Measurements from ENCODE around the gene SREK1IP1. TPM values are rescaled to one million over a fixed set of nuclear protein-coding genes. Genes with fewer than 3 reads are reported as not detected.

SREK1IP1 gene
- total and polyA plus RNA-seq, 2 experiments from 2014 or later = 7.3 to 30.5 TPM

DNA sequence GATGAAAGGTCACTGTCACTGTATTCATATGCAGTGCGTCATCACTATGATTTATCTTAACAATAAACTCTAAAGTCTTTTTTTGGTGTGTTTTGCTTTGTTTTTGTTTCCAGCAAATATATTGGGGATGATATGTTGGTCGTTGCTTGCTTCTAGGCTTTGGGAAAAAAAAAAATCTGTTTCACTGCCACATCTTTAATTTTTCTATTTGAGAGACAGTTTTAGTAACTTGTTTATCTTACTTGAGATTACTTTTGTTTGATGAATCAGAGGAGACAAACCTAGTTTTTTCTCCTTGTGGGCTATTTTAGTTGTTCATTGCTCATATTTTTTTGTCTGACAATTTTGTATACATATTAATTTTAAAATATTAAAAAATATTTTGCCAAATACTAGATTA is 19.7 kb upstream of the SREK1IP1 start:
- WGBS, 2 experiments (ENCODE audit: low coverage in 1 of 2, low lambda C conversion rate in 2 of 2, missing lambda C conversion rate in 2 of 2) = 75 to 79% methylated on average over 2 of the region's 2 CpGs
- no peaks in the 10 kb centered on the region for H3K9me3 ChIP-seq (ENCODE audit: low read depth)
- no peak overlapping the region for H3K9ac ChIP-seq
- in situ Hi-C loops (cut with MboI) = loop anchor here (10.0 kb wide), 1 partner anchor 153 kb away; no protein-coding TSS in a partner anchor
- H3K4me3 ChIP-seq = no peak overlapping the region
- H3K27me3 ChIP-seq (replicated peaks; ENCODE audit: insufficient read depth) = no peaks in the 10 kb centered on the region
- H3F3A ChIP-seq (ENCODE audit: insufficient read depth) = no peaks in the 10 kb centered on the region
- no peak overlapping the region for H3K4me2 ChIP-seq (ENCODE audit: unreplicated experiment)
- H3K9me2 ChIP-seq (ENCODE audit: insufficient read depth) = no peaks in the 10 kb centered on the region
- no peak overlapping the region for H2AFZ ChIP-seq
- peaks cover 10% of the 10 kb centered on the region; the same call in 1 of the 2 replicates for H3K4me1 ChIP-seq (ENCODE audit: insufficient read depth)
- peaks cover 13% of the 10 kb centered on the region; the same call in 1 of the 2 replicates for H3K36me3 ChIP-seq (ENCODE audit: low read depth)
- no peaks in the 10 kb centered on the region for H3K79me2 ChIP-seq (ENCODE audit: insufficient read depth)
- H3K27ac ChIP-seq = no peak overlapping the region
- H4K20me1 ChIP-seq (ENCODE audit: insufficient read depth) = no peaks in the 10 kb centered on the region
- no peak for DNase-seq
- no peak for TF ChIP-seq EZH2 (IDR thresholded peaks at IDR 0.05; ENCODE audit: insufficient read depth, poor library complexity, severe bottlenecking)
- TF ChIP-seq EZH2phosphoT487 (IDR thresholded peaks at IDR 0.05; ENCODE audit: insufficient read depth, low read depth) = no peak

GRCh38 chr5:64786372-64786771 is 17.9 kb upstream of the SREK1IP1 start:
- no peaks in the 10 kb centered on the region for H3K27me3 ChIP-seq (replicated peaks; ENCODE audit: insufficient read depth)
- H3K27ac ChIP-seq = no peak overlapping the region
- no peaks in the 10 kb centered on the region for H3F3A ChIP-seq (ENCODE audit: insufficient read depth)
- no peak for TF ChIP-seq EZH2 (IDR thresholded peaks at IDR 0.05; ENCODE audit: insufficient read depth, poor library complexity, severe bottlenecking)
- TF ChIP-seq EZH2phosphoT487 (IDR thresholded peaks at IDR 0.05; ENCODE audit: insufficient read depth, low read depth) = no peak
- H2AFZ ChIP-seq = no peak overlapping the region
- in situ Hi-C loops (cut with MboI) = loop anchor here (10.0 kb wide), 1 partner anchor 152 kb away; no protein-coding TSS in a partner anchor
- H3K4me2 ChIP-seq (ENCODE audit: unreplicated experiment) = no peak overlapping the region
- no peak overlapping the region for H3K4me3 ChIP-seq
- H4K20me1 ChIP-seq (ENCODE audit: insufficient read depth) = no peaks in the 10 kb centered on the region
- H3K36me3 ChIP-seq (ENCODE audit: low read depth) = peaks cover 3% of the 10 kb centered on the region; the same call in 1 of the 2 replicates
- H3K9ac ChIP-seq = no peak overlapping the region
- DNase-seq = no peak
- WGBS, 2 experiments (ENCODE audit: low coverage in 1 of 2, low lambda C conversion rate in 2 of 2, missing lambda C conversion rate in 2 of 2) = 70 to 79% methylated on average over 2 of the region's 2 CpGs
- H3K9me3 ChIP-seq (ENCODE audit: low read depth) = no peaks in the 10 kb centered on the region
- H3K79me2 ChIP-seq (ENCODE audit: insufficient read depth) = no peaks in the 10 kb centered on the region
- H3K9me2 ChIP-seq (ENCODE audit: insufficient read depth) = no peaks in the 10 kb centered on the region
- H3K4me1 ChIP-seq (ENCODE audit: insufficient read depth) = peaks cover 10% of the 10 kb centered on the region; the same call in 1 of the 2 replicates

DNA sequence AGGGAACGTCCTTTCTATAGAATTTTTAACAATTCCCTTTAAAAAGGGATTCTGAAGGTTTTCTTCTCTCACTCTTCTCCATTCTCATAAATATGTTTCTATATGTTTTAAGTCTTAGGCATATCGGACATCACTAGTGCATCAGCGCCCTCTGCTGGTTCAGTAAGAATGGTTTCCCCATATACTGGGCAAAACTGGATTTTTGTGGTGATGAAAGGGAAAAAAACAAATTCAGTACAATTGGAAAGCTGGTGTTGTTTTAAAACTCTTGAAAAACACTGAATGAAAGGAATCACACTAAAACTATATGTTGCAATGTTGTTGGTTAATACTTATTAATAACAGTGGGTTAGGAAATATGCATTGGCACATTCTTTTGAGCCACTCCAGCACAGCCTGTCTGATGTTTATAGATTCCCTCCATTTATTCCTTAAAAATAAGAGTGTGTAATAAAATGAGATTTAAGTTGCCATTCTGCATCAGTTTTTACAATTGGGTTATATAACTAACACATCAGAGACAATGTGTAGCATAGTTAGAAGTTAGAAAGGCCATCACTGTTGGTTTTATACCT is 16.0 kb upstream of the SREK1IP1 start:
- DNase-seq = peak; percentile 88
- in situ Hi-C loops (cut with MboI) = loop anchor here (10.0 kb wide), 1 partner anchor 150 kb away; no protein-coding TSS in a partner anchor

GRCh38 chr5:64775291-64775690 is 6.8 kb upstream of the SREK1IP1 start:
- 92 to 97% methylated on average over 1 of the region's 1 CpG for WGBS, 2 experiments (ENCODE audit: low coverage in 1 of 2, low lambda C conversion rate in 2 of 2, missing lambda C conversion rate in 2 of 2)
- H3K79me2 ChIP-seq (ENCODE audit: insufficient read depth) = peaks cover 34% of the 10 kb centered on the region
- peaks cover 14% of the 10 kb centered on the region; the same call in 1 of the 2 replicates for H3K36me3 ChIP-seq (ENCODE audit: low read depth)
- in situ Hi-C loops (cut with MboI) = no loop called here
- no peak overlapping the region for H3K27ac ChIP-seq
- no peak overlapping the region for H3K9ac ChIP-seq
- DNase-seq = no peak
- H2AFZ ChIP-seq = no peak overlapping the region
- H3K27me3 ChIP-seq (replicated peaks; ENCODE audit: insufficient read depth) = no peaks in the 10 kb centered on the region
- H3K9me2 ChIP-seq (ENCODE audit: insufficient read depth) = no peaks in the 10 kb centered on the region
- no peaks in the 10 kb centered on the region for H4K20me1 ChIP-seq (ENCODE audit: insufficient read depth)
- no peaks in the 10 kb centered on the region for H3F3A ChIP-seq (ENCODE audit: insufficient read depth)
- TF ChIP-seq EZH2phosphoT487 (IDR thresholded peaks at IDR 0.05; ENCODE audit: insufficient read depth, low read depth) (no peak), EZH2 (IDR thresholded peaks at IDR 0.05; ENCODE audit: insufficient read depth, poor library complexity, severe bottlenecking) (no peak)
- H3K4me2 ChIP-seq (ENCODE audit: unreplicated experiment) = no peak overlapping the region
- H3K4me1 ChIP-seq (ENCODE audit: insufficient read depth) = 0 out of 2 replicates have a peak, but pooled peaks cover 5% of the 10 kb centered on the region
- no peaks in the 10 kb centered on the region for H3K9me3 ChIP-seq (ENCODE audit: low read depth)
- no peak overlapping the region for H3K4me3 ChIP-seq

More for the DNA sequence above, 16.0 kb upstream of the SREK1IP1 start:
- Histone ChIP-seq H3K27ac (no peak overlapping the region), H2AFZ (no peak overlapping the region), H3K4me2 (ENCODE audit: unreplicated experiment) (no peak overlapping the region), H3K27me3 (replicated peaks; ENCODE audit: insufficient read depth) (no peaks in the 10 kb centered on the region), H3K36me3 (ENCODE audit: low read depth) (peaks cover 3% of the 10 kb centered on the region; the same call in 1 of the 2 replicates), H3K9me2 (ENCODE audit: insufficient read depth) (no peaks in the 10 kb centered on the region), H3K9me3 (ENCODE audit: low read depth) (no peaks in the 10 kb centered on the region), H3K79me2 (ENCODE audit: insufficient read depth) (no peaks in the 10 kb centered on the region), H3K9ac (no peak overlapping the region; the same call in 1 of the 2 replicates), H3F3A (ENCODE audit: insufficient read depth) (no peaks in the 10 kb centered on the region), H4K20me1 (ENCODE audit: insufficient read depth) (no peaks in the 10 kb centered on the region), H3K4me1 (ENCODE audit: insufficient read depth) (peaks cover 3% of the 10 kb centered on the region; the same call in 1 of the 2 replicates), H3K4me3 (no peak overlapping the region)
- 2 to 3% methylated on average over 3 of the region's 3 CpGs for WGBS, 2 experiments (ENCODE audit: low coverage in 1 of 2, low lambda C conversion rate in 2 of 2, missing lambda C conversion rate in 2 of 2)
- TF ChIP-seq EZH2 (IDR thresholded peaks at IDR 0.05; ENCODE audit: insufficient read depth, poor library complexity, severe bottlenecking) (no peak), EZH2phosphoT487 (IDR thresholded peaks at IDR 0.05; ENCODE audit: insufficient read depth, low read depth) (no peak)
